HEK293 (cell line): ENCODE results near the gene STK32C.
A peak's percentile ranks its signal among the peaks of the same experiment; 100 is the strongest.

Experiments
- CTCF ChIA-PET: fragments of 350-600 bp; formaldehyde crosslinking; extraction: SDS; loops from one replicate; lab custom pipeline; 2021; ENCODE audit warnings: antibody characterized with exemption; lab: Yijun Ruan, JAX
- POLR2A ChIA-PET: fragments of 300-600 bp; formaldehyde crosslinking; extraction: SDS; loops from one replicate; lab custom pipeline; 2020; ENCODE audit warnings: antibody characterized with exemption, inconsistent platforms; lab: Yijun Ruan, JAX
- H3K27ac ChIP-seq: fragments of 200-500 bp; sonication (Bioruptor generic); 2 replicates; pipeline ENCODE4 v1.5.1; 2014; ENCODE audit warnings: low read depth, low read length, control low read depth, inconsistent platforms; ENCODE audit errors: extremely low read depth
- H3K36me3 ChIP-seq, 2 experiments: fragments of 200-500 bp in 1 of 2; sonication (Bioruptor generic) in 1 of 2; 1 replicate in 1 of 2; 2 replicates in 1 of 2; pipeline ENCODE4 v1.5.1; 2014 to 2017; ENCODE audit warnings: inconsistent platforms in 2 of 2, low read length in 2 of 2; ENCODE audit not compliant: control insufficient read depth in 2 of 2, insufficient read depth in 1 of 2
- H3K4me1 ChIP-seq: fragments of 200-500 bp; sonication (Bioruptor generic); 2 replicates; pipeline ENCODE4 v1.5.1; 2014; ENCODE audit warnings: mild to moderate bottlenecking, low read length, inconsistent platforms; ENCODE audit not compliant: control insufficient read depth, insufficient read depth
- H3K4me3 ChIP-seq: 2 replicates; pipeline ENCODE4 v1.5.1; 2011; ENCODE audit warnings: low read depth, mild to moderate bottlenecking, control low read depth, low read length, moderate library complexity
- H3K9me3 ChIP-seq: fragments of 200-500 bp; sonication (Bioruptor generic); 2 replicates; pipeline ENCODE4 v1.5.1; 2014; ENCODE audit warnings: low read depth, low read length, inconsistent platforms; ENCODE audit not compliant: control insufficient read depth, insufficient read depth
- EGR2 ChIP-seq: fragments of 450-650 bp; formaldehyde crosslinking; IDR thresholded peaks from 2 replicates; pipeline ENCODE4 v1.5.1; 2016; ENCODE audit warnings: low read depth, missing biosample characterization, missing genetic modification characterization
- KLF10 ChIP-seq: fragments of 450-650 bp; IDR thresholded peaks from 2 replicates; pipeline ENCODE4 v1.5.1; 2018; ENCODE audit warnings: missing biosample characterization, mild to moderate bottlenecking, missing genetic modification characterization
- MZF1 ChIP-seq: fragments of 450-650 bp; formaldehyde crosslinking; IDR thresholded peaks from 2 replicates; pipeline ENCODE4 v1.5.1; 2017; ENCODE audit warnings: missing biosample characterization, missing genetic modification characterization, borderline replicate concordance
- REPIN1 ChIP-seq: fragments of 450-650 bp; formaldehyde crosslinking; IDR thresholded peaks from 2 replicates; pipeline ENCODE4 v1.5.1; 2017; ENCODE audit warnings: missing biosample characterization, missing genetic modification characterization, low read depth
- SP2 ChIP-seq: fragments of 450-650 bp; formaldehyde crosslinking; IDR thresholded peaks from 2 replicates; pipeline ENCODE4 v1.5.1; 2016; ENCODE audit warnings: missing biosample characterization, missing genetic modification characterization
- WT1 ChIP-seq: fragments of 450-650 bp; formaldehyde crosslinking; IDR thresholded peaks from 2 replicates; pipeline ENCODE4 v1.5.1; 2016; ENCODE audit warnings: missing biosample characterization, missing genetic modification characterization
- ZFHX2 ChIP-seq: fragments of 450-650 bp; formaldehyde crosslinking; conservative IDR thresholded peaks from 2 replicates; pipeline ENCODE4 v1.5.1; 2016; ENCODE audit warnings: missing biosample characterization, missing genetic modification characterization
- ZFP3 ChIP-seq: fragments of 450-650 bp; formaldehyde crosslinking; IDR thresholded peaks from 2 replicates; pipeline ENCODE4 v1.5.1; 2016; ENCODE audit warnings: low read depth, missing biosample characterization, missing genetic modification characterization
- ZFP69B ChIP-seq: fragments of 450-650 bp; formaldehyde crosslinking; IDR thresholded peaks from 2 replicates; pipeline ENCODE4 v1.5.1; 2016; ENCODE audit warnings: missing biosample characterization, missing genetic modification characterization
- ZNF175 ChIP-seq: fragments of 450-650 bp; formaldehyde crosslinking; IDR thresholded peaks from 2 replicates; pipeline ENCODE4 v1.5.1; 2016; ENCODE audit warnings: missing biosample characterization, missing genetic modification characterization
- ZNF19 ChIP-seq: fragments of 450-650 bp; formaldehyde crosslinking; IDR thresholded peaks from 2 replicates; pipeline ENCODE4; 2016; ENCODE audit warnings: missing biosample characterization, missing genetic modification characterization, low read depth
- ZNF2 ChIP-seq: fragments of 450-650 bp; formaldehyde crosslinking; IDR thresholded peaks from 2 replicates; pipeline ENCODE4 v1.5.1; 2016; ENCODE audit warnings: missing biosample characterization, missing genetic modification characterization
- ZNF292 ChIP-seq: fragments of 450-650 bp; formaldehyde crosslinking; IDR thresholded peaks from 2 replicates; pipeline ENCODE4 v1.5.1; 2016; ENCODE audit warnings: low read depth, missing biosample characterization, missing genetic modification characterization, borderline replicate concordance
- ZNF416 ChIP-seq: fragments of 450-650 bp; formaldehyde crosslinking; IDR thresholded peaks from 2 replicates; pipeline ENCODE4 v1.5.1; 2016; ENCODE audit warnings: missing biosample characterization, missing genetic modification characterization
- ZNF555 ChIP-seq: fragments of 450-650 bp; formaldehyde crosslinking; conservative IDR thresholded peaks from 2 replicates; pipeline ENCODE4 v1.5.1; 2017; ENCODE audit warnings: missing biosample characterization, mild to moderate bottlenecking, missing genetic modification characterization, inconsistent platforms
- ZNF785 ChIP-seq: fragments of 450-650 bp; formaldehyde crosslinking; IDR thresholded peaks from 2 replicates; pipeline ENCODE4 v1.5.1; 2016; ENCODE audit warnings: missing biosample characterization, missing genetic modification characterization
- ZXDB ChIP-seq: fragments of 450-650 bp; formaldehyde crosslinking; IDR thresholded peaks from 2 replicates; pipeline ENCODE4 v1.5.1; 2016; ENCODE audit warnings: missing biosample characterization, missing genetic modification characterization
- TF ChIP-seq, protein P1 (sequence below): fragments of 450-650 bp; IDR thresholded peaks from 2 replicates; pipeline ENCODE4 v1.5.1; 2018; ENCODE audit warnings: missing biosample characterization, mild to moderate bottlenecking, missing genetic modification characterization
- TF ChIP-seq, protein P2 (sequence below): fragments of 450-650 bp; formaldehyde crosslinking; IDR thresholded peaks from 2 replicates; pipeline ENCODE4 v1.5.1; 2017; ENCODE audit warnings: missing biosample characterization, missing genetic modification characterization
- TF ChIP-seq, protein P3 (sequence below): fragments of 450-650 bp; formaldehyde crosslinking; optimal IDR thresholded peaks from 2 replicates; pipeline ENCODE3; 2016; ENCODE audit warnings: missing biosample characterization, mild to moderate bottlenecking, missing genetic modification characterization
- TF ChIP-seq, protein P4 (sequence below): fragments of 450-650 bp; formaldehyde crosslinking; IDR thresholded peaks from 2 replicates; pipeline ENCODE4 v1.5.1; 2016; ENCODE audit warnings: missing biosample characterization, missing genetic modification characterization, low read depth
- TF ChIP-seq, protein P5 (sequence below): fragments of 450-650 bp; formaldehyde crosslinking; IDR thresholded peaks from 2 replicates; pipeline ENCODE4 v1.5.1; 2016; ENCODE audit warnings: missing biosample characterization, missing genetic modification characterization, borderline replicate concordance
- TF ChIP-seq, protein P6 (sequence below): fragments of 450-650 bp; formaldehyde crosslinking; IDR thresholded peaks from 2 replicates; pipeline ENCODE4; 2016; ENCODE audit warnings: missing biosample characterization, missing genetic modification characterization

Gene STK32C

DNA sequence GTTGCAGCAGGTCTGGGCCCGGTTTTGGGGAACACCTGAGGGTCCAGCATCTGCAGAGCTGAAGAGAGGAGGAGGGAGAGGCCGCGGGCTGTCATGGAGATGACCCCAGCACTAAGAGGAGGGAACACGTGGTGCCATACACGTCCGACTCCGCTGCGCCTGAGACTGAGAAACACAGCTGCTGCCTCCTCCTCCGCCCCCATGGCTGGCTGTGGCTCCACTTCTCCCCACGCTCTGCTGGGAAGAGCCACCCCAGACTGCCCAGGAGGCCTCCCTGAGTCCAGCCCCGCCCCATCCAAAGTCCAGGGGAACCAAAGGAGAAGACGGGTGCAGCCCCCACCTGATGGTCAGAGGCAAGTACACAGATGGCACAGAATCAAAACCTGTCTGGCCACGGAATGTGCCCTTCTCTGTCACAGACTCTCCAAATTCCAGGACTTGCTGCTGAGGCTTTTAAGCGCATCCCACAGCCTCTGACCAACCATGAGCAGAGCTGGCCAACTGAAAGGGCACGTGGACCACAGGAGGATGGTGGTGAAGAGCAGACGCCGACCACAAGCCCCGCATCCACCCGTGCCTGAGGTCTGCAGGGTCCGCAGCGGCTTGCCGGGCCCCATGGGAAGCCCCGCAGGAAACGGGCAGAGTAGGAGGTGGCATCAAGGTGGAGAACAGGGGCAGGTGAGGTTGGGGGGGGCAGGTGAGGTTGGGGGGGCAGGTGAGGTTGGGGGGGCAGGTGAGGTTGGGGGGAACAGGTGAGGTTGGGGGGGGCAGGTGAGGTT lies 24.0 kb downstream of the STK32C start:
- ChIA-PET POLR2A (no interaction called here), CTCF (no interaction called here)
- Histone ChIP-seq H3K4me1 (no peaks in the 10 kb centered on the region), H3K27ac (no peak overlapping the region), H3K36me3 (no peaks in the 10 kb centered on the region), H3K9me3 (no peaks in the 10 kb centered on the region), H3K4me3 (no peak overlapping the region)
- TF ChIP-seq ZNF416 (tag by site-specific recombination) = no peak
- TF ChIP-seq WT1 (tag by site-specific recombination) = no peak
- TF ChIP-seq, protein P1, sequence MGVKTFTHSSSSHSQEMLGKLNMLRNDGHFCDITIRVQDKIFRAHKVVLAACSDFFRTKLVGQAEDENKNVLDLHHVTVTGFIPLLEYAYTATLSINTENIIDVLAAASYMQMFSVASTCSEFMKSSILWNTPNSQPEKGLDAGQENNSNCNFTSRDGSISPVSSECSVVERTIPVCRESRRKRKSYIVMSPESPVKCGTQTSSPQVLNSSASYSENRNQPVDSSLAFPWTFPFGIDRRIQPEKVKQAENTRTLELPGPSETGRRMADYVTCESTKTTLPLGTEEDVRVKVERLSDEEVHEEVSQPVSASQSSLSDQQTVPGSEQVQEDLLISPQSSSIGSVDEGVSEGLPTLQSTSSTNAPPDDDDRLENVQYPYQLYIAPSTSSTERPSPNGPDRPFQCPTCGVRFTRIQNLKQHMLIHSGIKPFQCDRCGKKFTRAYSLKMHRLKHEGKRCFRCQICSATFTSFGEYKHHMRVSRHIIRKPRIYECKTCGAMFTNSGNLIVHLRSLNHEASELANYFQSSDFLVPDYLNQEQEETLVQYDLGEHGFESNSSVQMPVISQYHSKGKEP (tag by site-specific recombination) = no peak
- TF ChIP-seq, protein P2, sequence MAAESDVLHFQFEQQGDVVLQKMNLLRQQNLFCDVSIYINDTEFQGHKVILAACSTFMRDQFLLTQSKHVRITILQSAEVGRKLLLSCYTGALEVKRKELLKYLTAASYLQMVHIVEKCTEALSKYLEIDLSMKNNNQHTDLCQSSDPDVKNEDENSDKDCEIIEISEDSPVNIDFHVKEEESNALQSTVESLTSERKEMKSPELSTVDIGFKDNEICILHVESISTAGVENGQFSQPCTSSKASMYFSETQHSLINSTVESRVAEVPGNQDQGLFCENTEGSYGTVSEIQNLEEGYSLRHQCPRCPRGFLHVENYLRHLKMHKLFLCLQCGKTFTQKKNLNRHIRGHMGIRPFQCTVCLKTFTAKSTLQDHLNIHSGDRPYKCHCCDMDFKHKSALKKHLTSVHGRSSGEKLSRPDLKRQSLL (tag by site-specific recombination) = no peak
- TF ChIP-seq, protein P3, sequence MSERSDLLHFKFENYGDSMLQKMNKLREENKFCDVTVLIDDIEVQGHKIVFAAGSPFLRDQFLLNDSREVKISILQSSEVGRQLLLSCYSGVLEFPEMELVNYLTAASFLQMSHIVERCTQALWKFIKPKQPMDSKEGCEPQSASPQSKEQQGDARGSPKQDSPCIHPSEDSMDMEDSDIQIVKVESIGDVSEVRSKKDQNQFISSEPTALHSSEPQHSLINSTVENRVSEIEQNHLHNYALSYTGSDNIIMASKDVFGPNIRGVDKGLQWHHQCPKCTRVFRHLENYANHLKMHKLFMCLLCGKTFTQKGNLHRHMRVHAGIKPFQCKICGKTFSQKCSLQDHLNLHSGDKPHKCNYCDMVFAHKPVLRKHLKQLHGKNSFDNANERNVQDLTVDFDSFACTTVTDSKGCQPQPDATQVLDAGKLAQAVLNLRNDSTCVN = no peak
- no peak for TF ChIP-seq ZXDB
- TF ChIP-seq ZNF785 = no peak
- no peak for TF ChIP-seq ZNF175 (tag by site-specific recombination)
- no peak for TF ChIP-seq ZNF292 (tag by site-specific recombination)
- no peak for TF ChIP-seq ZNF555
- no peak for TF ChIP-seq ZFP69B (tag by site-specific recombination)
- no peak for TF ChIP-seq ZNF2 (tag by site-specific recombination)
- no peak for TF ChIP-seq KLF10 (tag by site-specific recombination)
- TF ChIP-seq, protein P4, sequence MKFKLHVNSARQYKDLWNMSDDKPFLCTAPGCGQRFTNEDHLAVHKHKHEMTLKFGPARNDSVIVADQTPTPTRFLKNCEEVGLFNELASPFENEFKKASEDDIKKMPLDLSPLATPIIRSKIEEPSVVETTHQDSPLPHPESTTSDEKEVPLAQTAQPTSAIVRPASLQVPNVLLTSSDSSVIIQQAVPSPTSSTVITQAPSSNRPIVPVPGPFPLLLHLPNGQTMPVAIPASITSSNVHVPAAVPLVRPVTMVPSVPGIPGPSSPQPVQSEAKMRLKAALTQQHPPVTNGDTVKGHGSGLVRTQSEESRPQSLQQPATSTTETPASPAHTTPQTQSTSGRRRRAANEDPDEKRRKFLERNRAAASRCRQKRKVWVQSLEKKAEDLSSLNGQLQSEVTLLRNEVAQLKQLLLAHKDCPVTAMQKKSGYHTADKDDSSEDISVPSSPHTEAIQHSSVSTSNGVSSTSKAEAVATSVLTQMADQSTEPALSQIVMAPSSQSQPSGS (tag by site-specific recombination) = no peak
- TF ChIP-seq EGR2 (tag by site-specific recombination) = peak; percentile 34; the same call in 1 of the 2 replicates
- peak; percentile 15; the same call in 1 of the 2 replicates for TF ChIP-seq ZFHX2 (tag by site-specific recombination)

DNA sequence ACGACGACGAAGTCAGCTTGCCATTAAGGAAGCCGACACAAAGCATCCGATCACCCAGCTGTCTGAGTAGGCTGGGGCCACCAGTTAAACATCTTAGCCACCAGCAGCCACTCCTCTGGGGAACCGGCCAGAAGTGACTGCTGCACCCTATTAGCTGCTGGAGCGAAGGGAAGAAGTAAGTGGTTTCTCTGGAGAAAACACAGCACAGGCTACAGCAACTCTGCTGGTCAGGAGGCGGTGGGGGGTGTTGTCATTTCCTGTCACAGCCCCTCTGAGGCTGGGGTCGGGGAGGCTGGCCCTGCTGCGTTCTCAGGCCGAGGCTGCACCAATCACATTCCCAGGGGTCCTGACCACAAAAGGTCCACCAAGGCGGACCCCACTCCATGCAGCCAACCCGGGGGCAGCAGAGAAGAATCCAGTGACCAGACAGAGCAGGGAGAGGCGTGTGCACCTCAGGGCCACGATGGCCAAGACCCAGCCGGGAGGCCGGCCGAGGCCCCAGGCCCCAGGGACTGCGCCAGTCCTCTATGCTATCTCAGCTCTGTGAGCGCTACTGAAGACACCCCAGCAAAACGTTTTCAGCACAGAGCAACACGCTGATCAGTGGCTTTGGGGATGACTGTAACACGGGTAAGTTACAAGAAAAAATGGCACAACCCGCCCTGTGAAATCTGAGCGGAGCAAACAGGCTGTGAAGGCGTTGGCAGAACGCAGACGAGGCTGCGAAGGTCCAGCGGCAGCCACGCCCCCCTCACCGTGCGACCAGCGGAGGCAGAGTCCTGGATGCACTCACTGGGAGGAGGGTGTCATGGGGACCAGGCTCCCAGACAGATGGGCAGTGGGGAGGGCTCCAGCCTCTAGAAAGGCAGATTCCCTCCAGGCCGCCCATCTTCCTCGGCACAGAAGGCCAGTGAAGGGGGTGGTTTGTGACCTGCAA lies 24.8 kb downstream of the STK32C start:
- no peak overlapping the region for H3K27ac ChIP-seq
- no peaks in the 10 kb centered on the region for H3K4me1 ChIP-seq
- no peaks in the 10 kb centered on the region for H3K9me3 ChIP-seq
- CTCF ChIA-PET = interaction anchor here (0.6 kb wide), 1 partner anchor 71 kb away, joined by 4 read pairs; no protein-coding TSS in a partner anchor
- POLR2A ChIA-PET = no interaction called here
- no peak overlapping the region for H3K4me3 ChIP-seq
- no peaks in the 10 kb centered on the region for H3K36me3 ChIP-seq
- TF ChIP-seq REPIN1 = no peak
- TF ChIP-seq, protein P5, sequence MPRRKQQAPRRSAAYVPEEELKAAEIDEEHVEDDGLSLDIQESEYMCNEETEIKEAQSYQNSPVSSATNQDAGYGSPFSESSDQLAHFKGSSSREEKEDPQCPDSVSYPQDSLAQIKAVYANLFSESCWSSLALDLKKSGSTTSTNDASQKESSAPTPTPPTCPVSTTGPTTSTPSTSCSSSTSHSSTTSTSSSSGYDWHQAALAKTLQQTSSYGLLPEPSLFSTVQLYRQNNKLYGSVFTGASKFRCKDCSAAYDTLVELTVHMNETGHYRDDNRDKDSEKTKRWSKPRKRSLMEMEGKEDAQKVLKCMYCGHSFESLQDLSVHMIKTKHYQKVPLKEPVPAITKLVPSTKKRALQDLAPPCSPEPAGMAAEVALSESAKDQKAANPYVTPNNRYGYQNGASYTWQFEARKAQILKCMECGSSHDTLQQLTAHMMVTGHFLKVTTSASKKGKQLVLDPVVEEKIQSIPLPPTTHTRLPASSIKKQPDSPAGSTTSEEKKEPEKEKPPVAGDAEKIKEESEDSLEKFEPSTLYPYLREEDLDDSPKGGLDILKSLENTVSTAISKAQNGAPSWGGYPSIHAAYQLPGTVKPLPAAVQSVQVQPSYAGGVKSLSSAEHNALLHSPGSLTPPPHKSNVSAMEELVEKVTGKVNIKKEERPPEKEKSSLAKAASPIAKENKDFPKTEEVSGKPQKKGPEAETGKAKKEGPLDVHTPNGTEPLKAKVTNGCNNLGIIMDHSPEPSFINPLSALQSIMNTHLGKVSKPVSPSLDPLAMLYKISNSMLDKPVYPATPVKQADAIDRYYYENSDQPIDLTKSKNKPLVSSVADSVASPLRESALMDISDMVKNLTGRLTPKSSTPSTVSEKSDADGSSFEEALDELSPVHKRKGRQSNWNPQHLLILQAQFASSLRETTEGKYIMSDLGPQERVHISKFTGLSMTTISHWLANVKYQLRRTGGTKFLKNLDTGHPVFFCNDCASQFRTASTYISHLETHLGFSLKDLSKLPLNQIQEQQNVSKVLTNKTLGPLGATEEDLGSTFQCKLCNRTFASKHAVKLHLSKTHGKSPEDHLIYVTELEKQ = no peak
- TF ChIP-seq ZNF19 (tag by site-specific recombination) = no peak
- TF ChIP-seq MZF1 = no peak
- TF ChIP-seq ZFP3 = no peak
- no peak for TF ChIP-seq SP2 (tag by site-specific recombination)
- TF ChIP-seq, protein P6, sequence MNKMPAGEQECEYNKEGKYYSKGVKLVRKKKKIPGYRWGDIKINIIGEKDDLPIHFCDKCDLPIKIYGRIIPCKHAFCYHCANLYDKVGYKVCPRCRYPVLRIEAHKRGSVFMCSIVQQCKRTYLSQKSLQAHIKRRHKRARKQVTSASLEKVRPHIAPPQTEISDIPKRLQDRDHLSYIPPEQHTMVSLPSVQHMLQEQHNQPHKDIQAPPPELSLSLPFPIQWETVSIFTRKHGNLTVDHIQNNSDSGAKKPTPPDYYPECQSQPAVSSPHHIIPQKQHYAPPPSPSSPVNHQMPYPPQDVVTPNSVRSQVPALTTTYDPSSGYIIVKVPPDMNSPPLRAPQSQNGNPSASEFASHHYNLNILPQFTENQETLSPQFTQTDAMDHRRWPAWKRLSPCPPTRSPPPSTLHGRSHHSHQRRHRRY (tag by site-specific recombination) = no peak
